ENCODE measurements around the gene TAS2R40.

DNA sequence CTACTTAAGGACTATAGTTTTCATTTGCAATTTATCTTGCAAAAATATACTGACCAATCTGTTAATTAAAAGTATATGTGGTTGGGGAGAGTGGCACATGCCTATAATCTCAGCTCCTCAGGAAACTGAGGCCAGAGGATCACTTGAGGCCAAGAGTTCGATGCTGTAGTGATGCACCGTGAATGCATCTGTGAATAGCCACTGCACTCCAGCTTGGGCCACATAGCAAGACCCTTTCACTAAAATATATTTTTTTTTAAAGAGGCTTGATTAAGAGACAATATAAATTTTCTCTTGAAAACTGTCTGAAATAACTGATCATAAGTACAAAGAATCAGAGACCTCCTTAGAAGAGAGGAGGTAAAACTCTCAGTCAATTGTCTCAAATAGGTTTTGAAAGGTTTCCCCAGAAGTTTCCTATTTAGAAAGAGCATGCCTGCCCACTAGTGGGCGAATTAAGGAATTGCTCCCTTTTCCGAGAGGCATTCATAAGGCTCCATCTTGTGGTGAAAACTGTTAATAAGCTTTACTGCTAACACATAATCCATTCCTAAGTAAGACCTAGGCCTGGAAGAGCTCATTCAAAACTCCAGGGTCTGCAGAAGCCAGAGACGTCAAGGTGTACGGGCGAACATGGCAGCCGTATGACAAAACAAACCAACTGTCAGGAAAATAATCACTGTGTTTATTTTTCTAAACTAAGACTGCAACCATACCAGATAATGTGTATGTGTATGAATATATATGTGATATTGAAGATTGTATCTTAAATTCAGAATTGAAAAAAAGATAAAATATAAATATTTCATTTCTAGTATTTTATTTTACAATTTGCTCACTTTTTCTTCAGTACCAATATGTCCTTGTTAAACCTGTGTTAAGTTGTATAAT is 6.8 kb upstream of the TAS2R40 start:
- TF ChIP-seq POLR2A (IDR thresholded peaks at IDR 0.05): no peak
- TF ChIP-seq, protein P1, sequence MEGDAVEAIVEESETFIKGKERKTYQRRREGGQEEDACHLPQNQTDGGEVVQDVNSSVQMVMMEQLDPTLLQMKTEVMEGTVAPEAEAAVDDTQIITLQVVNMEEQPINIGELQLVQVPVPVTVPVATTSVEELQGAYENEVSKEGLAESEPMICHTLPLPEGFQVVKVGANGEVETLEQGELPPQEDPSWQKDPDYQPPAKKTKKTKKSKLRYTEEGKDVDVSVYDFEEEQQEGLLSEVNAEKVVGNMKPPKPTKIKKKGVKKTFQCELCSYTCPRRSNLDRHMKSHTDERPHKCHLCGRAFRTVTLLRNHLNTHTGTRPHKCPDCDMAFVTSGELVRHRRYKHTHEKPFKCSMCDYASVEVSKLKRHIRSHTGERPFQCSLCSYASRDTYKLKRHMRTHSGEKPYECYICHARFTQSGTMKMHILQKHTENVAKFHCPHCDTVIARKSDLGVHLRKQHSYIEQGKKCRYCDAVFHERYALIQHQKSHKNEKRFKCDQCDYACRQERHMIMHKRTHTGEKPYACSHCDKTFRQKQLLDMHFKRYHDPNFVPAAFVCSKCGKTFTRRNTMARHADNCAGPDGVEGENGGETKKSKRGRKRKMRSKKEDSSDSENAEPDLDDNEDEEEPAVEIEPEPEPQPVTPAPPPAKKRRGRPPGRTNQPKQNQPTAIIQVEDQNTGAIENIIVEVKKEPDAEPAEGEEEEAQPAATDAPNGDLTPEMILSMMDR (IDR thresholded peaks at IDR 0.05): peak; percentile 94 to 100 (median 100)
